ENCODE measurements around the gene PUM2.

The PUM2 gene

GRCh38 chr2:20362701-20363435 is 12.2 kb upstream of the PUM2 start:
- H3K4me3 ChIP-seq (ENCODE audit: insufficient read depth in 1 of 2, low read depth in 1 of 2, low read length in 2 of 2), result no peak overlapping the region

GRCh38 chr2:20361893-20362292 is 11.2 kb upstream of the PUM2 start:
- Histone ChIP-seq H3K14ac (ENCODE audit: low read length in 2 of 2) (no peak overlapping the region), H3K18ac (ENCODE audit: low read depth in 1 of 2, low read length in 2 of 2) (no peak overlapping the region), H3K23ac (ENCODE audit: low read length in 2 of 2) (no peak overlapping the region), H2BK12ac (ENCODE audit: low read length in 2 of 2) (no peak overlapping the region), H4K91ac (ENCODE audit: low read length) (no peak overlapping the region), H3K79me1 (replicated peaks; ENCODE audit: low read length, poor library complexity, severe bottlenecking) (no peaks in the 10 kb centered on the region), H2BK5ac (ENCODE audit: low read depth, low read length, poor library complexity, severe bottlenecking) (no peak overlapping the region), H3K9me3 (ENCODE audit: control insufficient read depth, low read length) (no peaks in the 10 kb centered on the region), H3K9ac (ENCODE audit: low read length) (no peak overlapping the region), H2AK5ac (ENCODE audit: low read length, severe bottlenecking) (no peak overlapping the region), H2AFZ (ENCODE audit: low read depth, low read length) (no peak overlapping the region), H2BK15ac (ENCODE audit: low read depth, poor library complexity, severe bottlenecking) (no peak overlapping the region), H3K27ac (ENCODE audit: low read length, poor library complexity, severe bottlenecking) (no peak overlapping the region), H3K4me1 (ENCODE audit: control insufficient read depth, insufficient read depth, low read depth, low read length) (peaks cover 2% of the 10 kb centered on the region), H3K4me3 (ENCODE audit: insufficient read depth in 1 of 2, low read depth in 1 of 2, low read length in 2 of 2) (no peak overlapping the region), H3K36me3 (ENCODE audit: control insufficient read depth in 1 of 2, insufficient read depth in 2 of 2, low read depth in 1 of 2, low read length in 2 of 2) (no peaks in the 10 kb centered on the region), H3K4me2 (ENCODE audit: low read length, poor library complexity, severe bottlenecking) (no peak overlapping the region), H4K8ac (ENCODE audit: low read length) (no peak overlapping the region), H3K4ac (ENCODE audit: low read depth in 1 of 2, low read length in 2 of 2) (no peak overlapping the region), H2BK120ac (ENCODE audit: low read depth, low read length) (no peak overlapping the region), H3K27me3 (ENCODE audit: control insufficient read depth in 1 of 2, insufficient read depth in 1 of 2, low read length in 2 of 2) (no peaks in the 10 kb centered on the region)
- WGBS, result 87% methylated on average over 4 of the region's 4 CpGs
- no peak for DNase-seq

More at GRCh38 chr2:20362701-20363435, 12.2 kb upstream of the PUM2 start:
- Histone ChIP-seq H2BK5ac (ENCODE audit: low read depth, low read length, poor library complexity, severe bottlenecking) (no peak overlapping the region), H3K79me1 (replicated peaks; ENCODE audit: low read length, poor library complexity, severe bottlenecking) (no peaks in the 10 kb centered on the region), H3K27me3 (ENCODE audit: control insufficient read depth in 1 of 2, insufficient read depth in 1 of 2, low read length in 2 of 2) (no peaks in the 10 kb centered on the region), H2BK15ac (ENCODE audit: low read depth, poor library complexity, severe bottlenecking) (no peak overlapping the region), H3K23ac (ENCODE audit: low read length in 2 of 2) (no peak overlapping the region), H3K4ac (ENCODE audit: low read depth in 1 of 2, low read length in 2 of 2) (no peak overlapping the region), H2AFZ (ENCODE audit: low read depth, low read length) (no peak overlapping the region), H4K8ac (ENCODE audit: low read length) (no peak overlapping the region), H2BK12ac (ENCODE audit: low read length in 2 of 2) (no peak overlapping the region), H3K4me2 (ENCODE audit: low read length, poor library complexity, severe bottlenecking) (no peak overlapping the region), H3K14ac (ENCODE audit: low read length in 2 of 2) (no peak overlapping the region), H4K91ac (ENCODE audit: low read length) (no peak overlapping the region), H3K27ac (ENCODE audit: low read length, poor library complexity, severe bottlenecking) (no peak overlapping the region), H3K18ac (ENCODE audit: low read depth in 1 of 2, low read length in 2 of 2) (no peak overlapping the region), H3K4me1 (ENCODE audit: control insufficient read depth, insufficient read depth, low read depth, low read length) (peaks cover 2% of the 10 kb centered on the region), H3K36me3 (ENCODE audit: control insufficient read depth in 1 of 2, insufficient read depth in 2 of 2, low read depth in 1 of 2, low read length in 2 of 2) (no peaks in the 10 kb centered on the region), H2AK5ac (ENCODE audit: low read length, severe bottlenecking) (no peak overlapping the region), H3K9me3 (ENCODE audit: control insufficient read depth, low read length) (no peaks in the 10 kb centered on the region), H2BK120ac (ENCODE audit: low read depth, low read length) (no peak overlapping the region), H3K9ac (ENCODE audit: low read length) (no peak overlapping the region)
- no peak for DNase-seq
- 91% methylated on average over 3 of the region's 5 CpGs for WGBS

GRCh38 chr2:20359096-20359495 is 8.5 kb upstream of the PUM2 start:
- 97% methylated on average over 4 of the region's 6 CpGs for WGBS

GRCh38 chr2:20357638-20358389 is 7.2 kb upstream of the PUM2 start:
- Histone ChIP-seq H3K9ac (ENCODE audit: low read length) (no peak overlapping the region), H3K79me1 (replicated peaks; ENCODE audit: low read length, poor library complexity, severe bottlenecking) (no peaks in the 10 kb centered on the region), H3K4me1 (ENCODE audit: control insufficient read depth, insufficient read depth, low read depth, low read length) (no peaks in the 10 kb centered on the region), H3K27ac (ENCODE audit: low read length, poor library complexity, severe bottlenecking) (no peak overlapping the region), H4K8ac (ENCODE audit: low read length) (no peak overlapping the region), H2BK5ac (ENCODE audit: low read depth, low read length, poor library complexity, severe bottlenecking) (no peak overlapping the region), H4K91ac (ENCODE audit: low read length) (no peak overlapping the region), H3K23ac (ENCODE audit: low read length in 2 of 2) (no peak overlapping the region), H2BK120ac (ENCODE audit: low read depth, low read length) (no peak overlapping the region), H2BK15ac (ENCODE audit: low read depth, poor library complexity, severe bottlenecking) (no peak overlapping the region), H2AK5ac (ENCODE audit: low read length, severe bottlenecking) (no peak overlapping the region), H3K4me2 (ENCODE audit: low read length, poor library complexity, severe bottlenecking) (no peak overlapping the region), H3K4me3 (ENCODE audit: insufficient read depth in 1 of 2, low read depth in 1 of 2, low read length in 2 of 2) (no peak overlapping the region), H2AFZ (ENCODE audit: low read depth, low read length) (no peak overlapping the region), H2BK12ac (ENCODE audit: low read length in 2 of 2) (no peak overlapping the region), H3K9me3 (ENCODE audit: control insufficient read depth, low read length) (no peaks in the 10 kb centered on the region), H3K18ac (ENCODE audit: low read depth in 1 of 2, low read length in 2 of 2) (no peak overlapping the region), H3K4ac (ENCODE audit: low read depth in 1 of 2, low read length in 2 of 2) (no peak overlapping the region), H3K14ac (ENCODE audit: low read length in 2 of 2) (no peak overlapping the region), H3K27me3 (ENCODE audit: control insufficient read depth in 1 of 2, insufficient read depth in 1 of 2, low read length in 2 of 2) (no peaks in the 10 kb centered on the region), H3K36me3 (ENCODE audit: control insufficient read depth in 1 of 2, insufficient read depth in 2 of 2, low read depth in 1 of 2, low read length in 2 of 2) (no peaks in the 10 kb centered on the region)
- 95% methylated on average over 13 of the region's 13 CpGs for WGBS
- no peak for DNase-seq

More at GRCh38 chr2:20359096-20359495, 8.5 kb upstream of the PUM2 start:
- no peak overlapping the region for H4K91ac ChIP-seq (ENCODE audit: low read length)
- no peaks in the 10 kb centered on the region for H3K79me1 ChIP-seq (replicated peaks; ENCODE audit: low read length, poor library complexity, severe bottlenecking)
- H4K8ac ChIP-seq (ENCODE audit: low read length), result no peak overlapping the region
- no peak overlapping the region for H3K4me2 ChIP-seq (ENCODE audit: low read length, poor library complexity, severe bottlenecking)
- no peaks in the 10 kb centered on the region for H3K9me3 ChIP-seq (ENCODE audit: control insufficient read depth, low read length)
- H3K9ac ChIP-seq (ENCODE audit: low read length), result no peak overlapping the region
- H3K4ac ChIP-seq (ENCODE audit: low read depth in 1 of 2, low read length in 2 of 2), result no peak overlapping the region
- no peak overlapping the region for H2BK5ac ChIP-seq (ENCODE audit: low read depth, low read length, poor library complexity, severe bottlenecking)
- H3K4me3 ChIP-seq (ENCODE audit: insufficient read depth in 1 of 2, low read depth in 1 of 2, low read length in 2 of 2), result no peak overlapping the region
- no peak overlapping the region for H3K23ac ChIP-seq (ENCODE audit: low read length in 2 of 2)
- H2BK12ac ChIP-seq (ENCODE audit: low read length in 2 of 2), result no peak overlapping the region
- H3K18ac ChIP-seq (ENCODE audit: low read depth in 1 of 2, low read length in 2 of 2), result no peak overlapping the region
- H3K14ac ChIP-seq (ENCODE audit: low read length in 2 of 2), result no peak overlapping the region
- H2BK120ac ChIP-seq (ENCODE audit: low read depth, low read length), result no peak overlapping the region
- H3K27me3 ChIP-seq (ENCODE audit: control insufficient read depth in 1 of 2, insufficient read depth in 1 of 2, low read length in 2 of 2), result no peaks in the 10 kb centered on the region
- H2AK5ac ChIP-seq (ENCODE audit: low read length, severe bottlenecking), result no peak overlapping the region
- H2AFZ ChIP-seq (ENCODE audit: low read depth, low read length), result no peak overlapping the region
- no peak for DNase-seq
- H3K4me1 ChIP-seq (ENCODE audit: control insufficient read depth, insufficient read depth, low read depth, low read length), result no peaks in the 10 kb centered on the region
- no peak overlapping the region for H3K27ac ChIP-seq (ENCODE audit: low read length, poor library complexity, severe bottlenecking)
- H2BK15ac ChIP-seq (ENCODE audit: low read depth, poor library complexity, severe bottlenecking), result no peak overlapping the region
- no peaks in the 10 kb centered on the region for H3K36me3 ChIP-seq (ENCODE audit: control insufficient read depth in 1 of 2, insufficient read depth in 2 of 2, low read depth in 1 of 2, low read length in 2 of 2)
